T-helper 2 cell (primary cell): Measurements from ENCODE around the gene MED22.
A peak's percentile ranks its signal among the peaks of the same experiment; 100 is the strongest.
"Not testable (repeated sequence)": the region's sequence is repeated elsewhere in the genome, so short reads cannot be mapped to it uniquely, and the experiment has no call there.

Source experiments
- DNase-seq, 5 experiments: peaks; one replicate each; pipeline versions ENCODE4 v3.0.0 to v3.0.0-alpha.2; 2012 to 2022

MED22 gene

DNA sequence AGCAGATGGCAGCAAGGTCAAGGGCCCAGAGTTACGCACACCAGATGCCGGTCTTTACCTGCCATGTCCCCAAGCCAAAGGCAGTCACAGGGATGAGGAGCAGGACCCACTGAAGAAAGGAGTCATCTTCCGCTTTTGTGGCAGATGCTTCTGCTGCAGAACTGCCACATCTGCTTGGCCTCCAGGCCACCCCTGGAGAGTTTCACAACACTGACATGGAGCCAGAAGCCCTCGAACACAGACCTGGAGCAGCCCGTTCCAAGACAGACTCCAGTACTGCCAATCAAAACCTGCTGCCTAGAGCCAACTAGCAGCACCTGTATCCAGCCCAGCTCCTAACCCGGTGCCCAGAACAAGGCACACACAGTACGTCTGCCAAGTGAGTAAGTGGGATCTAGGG, 6.8 kb upstream of the MED22 start:
- DNase-seq, result no peak

DNA sequence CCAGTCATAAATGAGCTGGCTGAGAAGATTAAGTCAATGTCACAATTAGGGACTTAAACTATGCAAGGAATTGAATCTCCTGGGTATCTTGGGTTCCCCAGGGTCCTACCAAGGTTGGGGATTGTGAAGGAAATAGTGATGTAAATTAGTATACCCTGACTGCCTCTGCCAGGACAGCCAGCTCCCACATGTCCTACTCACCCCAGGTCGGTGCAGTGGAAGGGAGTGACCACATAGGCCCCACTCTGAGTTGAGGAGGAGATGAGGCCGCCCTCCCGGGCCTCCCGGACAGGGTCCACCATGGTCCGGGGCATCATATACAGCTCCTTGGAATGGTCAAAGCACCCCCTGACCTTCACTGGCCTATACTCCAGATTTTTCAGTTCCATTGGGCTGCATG, 5.6 kb upstream of the MED22 start:
- no peak for DNase-seq

GRCh38 chr9:133352635-133353340, 4.9 kb upstream of the MED22 start:
- DNase-seq, result no peak

- DNase-seq, result peak in 1 of 5 experiments; percentile 61
Observed at GRCh38 chr9:133351908-133352634, 4.1 kb upstream of the MED22 start.

DNA sequence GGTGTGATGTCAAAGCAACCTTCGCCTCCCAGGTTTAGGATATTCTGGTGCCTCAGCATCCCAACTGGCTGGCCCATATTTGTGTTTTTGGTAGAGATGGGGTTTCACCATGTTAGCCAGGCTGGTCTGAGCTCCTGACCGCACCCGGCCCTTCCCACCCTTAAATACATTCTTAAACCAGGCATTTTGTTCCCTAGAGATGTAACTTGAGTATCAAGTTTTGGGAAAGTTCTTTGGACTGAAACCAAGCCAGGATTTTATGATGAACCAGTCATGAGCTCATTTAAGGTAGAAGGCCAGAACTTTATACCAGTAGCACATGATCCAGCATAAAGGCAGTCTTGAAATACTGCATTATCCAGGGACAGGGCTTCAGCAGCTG, 3.6 kb upstream of the MED22 start:
- no peak for DNase-seq

DNA sequence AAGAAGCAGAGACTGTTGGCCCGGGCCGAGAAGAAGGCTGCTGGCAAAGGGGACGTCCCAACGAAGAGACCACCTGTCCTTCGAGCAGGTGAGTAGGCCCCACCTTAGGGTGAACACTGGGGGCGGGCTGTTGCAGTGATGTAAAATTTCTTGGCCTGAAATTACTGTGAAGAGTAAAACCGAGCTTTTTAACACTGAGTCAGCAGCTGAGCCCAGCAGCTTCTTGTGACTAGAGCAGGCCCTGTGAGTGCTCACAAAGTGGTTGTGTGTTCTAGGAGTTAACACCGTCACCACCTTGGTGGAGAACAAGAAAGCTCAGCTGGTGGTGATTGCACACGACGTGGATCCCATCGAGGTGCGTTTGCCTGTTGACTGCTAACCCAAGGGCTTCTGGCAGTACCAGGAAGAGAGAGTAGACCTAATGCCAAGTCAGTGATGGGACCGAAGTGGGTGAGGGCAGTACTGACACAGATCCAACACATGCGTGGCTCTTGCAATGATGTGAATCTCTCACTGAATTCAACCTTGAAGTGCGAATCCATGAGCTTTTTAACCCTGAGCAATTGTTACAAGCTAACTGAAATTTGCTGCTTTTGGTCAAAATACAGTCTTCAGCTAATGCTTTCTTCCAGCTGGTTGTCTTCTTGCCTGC, 2.2 kb upstream of the MED22 start:
- DNase-seq, result no peak

- DNase-seq, result no peak
Observed at GRCh38 chr9:133348718-133349573, 1.0 kb upstream of the MED22 start.

DNA sequence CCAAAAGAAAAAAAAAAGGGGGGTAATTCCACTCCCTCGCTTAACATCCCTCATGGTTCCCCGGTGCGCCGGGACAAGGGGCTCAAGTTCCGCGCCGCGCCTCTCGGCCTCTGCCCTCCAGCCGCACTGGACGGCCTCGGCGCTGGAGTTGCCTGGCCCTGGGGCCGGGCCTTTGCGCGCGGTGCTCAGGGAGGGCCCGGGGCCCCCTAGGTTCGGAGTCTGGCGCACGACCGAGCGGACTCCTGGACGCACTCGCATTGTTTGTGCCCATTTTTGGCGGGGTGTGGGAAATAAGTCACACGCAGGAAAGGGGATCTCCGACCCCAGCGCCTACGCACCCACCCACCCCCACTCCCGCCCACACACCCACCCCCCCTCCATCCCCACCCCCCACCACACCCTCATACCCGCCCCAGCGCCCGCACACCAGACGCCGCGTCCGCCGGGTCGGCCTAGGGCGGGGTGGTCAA, 381 bp downstream of the MED22 start:
- DNase-seq, result peak in 3 of 5 experiments; percentile 32 to 59 (median 47)

DNA sequence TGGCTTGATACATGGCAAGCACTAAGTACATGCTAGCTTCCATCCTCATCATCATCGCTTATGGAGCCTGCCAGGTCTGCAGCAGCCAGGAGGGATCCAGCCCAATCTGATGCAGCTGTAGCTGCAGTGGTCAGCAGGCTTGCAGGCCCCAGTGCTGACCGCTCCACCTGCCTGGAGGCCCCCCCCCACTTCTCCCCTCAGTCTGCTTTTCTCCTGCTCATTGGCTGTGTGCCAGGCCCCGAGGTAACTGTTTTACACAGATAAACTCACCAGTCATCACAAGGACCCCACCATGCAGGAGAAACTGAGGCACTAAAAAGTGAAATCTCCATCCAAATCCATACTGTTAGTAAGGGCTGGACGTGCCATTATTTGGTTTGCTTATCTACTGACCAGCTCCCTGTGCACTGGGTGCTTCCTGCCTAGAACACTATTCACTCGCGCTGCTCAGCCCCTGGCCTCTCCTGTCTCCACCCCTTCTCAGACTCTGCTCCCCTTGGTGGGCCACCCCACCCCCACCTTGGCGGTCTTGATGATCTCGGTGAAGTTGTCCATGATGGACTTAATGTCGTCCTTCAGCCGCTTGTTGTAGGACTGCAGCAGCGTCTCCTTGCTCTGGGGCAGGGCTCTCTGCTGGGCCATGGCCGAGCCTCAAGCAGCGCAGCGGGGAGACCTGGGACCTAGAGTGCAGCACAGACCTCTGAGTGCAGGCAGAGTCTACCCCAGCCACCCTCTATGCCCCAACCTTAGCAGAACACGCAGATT, 1.7 kb downstream of the MED22 start:
- no peak for DNase-seq

- DNase-seq, result no peak
Observed at GRCh38 chr9:133345596-133345995, 2.3 kb downstream of the MED22 start.

DNA sequence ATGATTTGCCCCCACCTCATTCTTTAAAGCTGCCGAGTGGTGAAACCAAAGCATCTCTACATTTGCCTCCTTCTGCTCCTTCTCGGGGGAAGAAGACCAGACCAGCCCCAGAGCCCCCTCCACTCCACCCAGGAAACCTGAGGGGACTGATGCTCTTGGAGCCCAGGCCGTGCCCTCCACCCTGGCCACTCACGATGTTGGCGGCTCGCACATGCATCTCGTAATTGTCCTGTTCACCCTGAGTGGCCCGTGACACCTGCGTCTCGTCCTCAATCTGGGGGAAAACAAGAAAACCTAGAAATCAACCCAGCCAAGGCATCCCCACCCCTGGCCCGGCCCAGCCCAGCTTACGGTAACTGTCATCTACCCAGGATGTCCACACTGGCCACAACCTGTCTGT, 3.0 kb downstream of the MED22 start:
- DNase-seq, result no peak

DNA sequence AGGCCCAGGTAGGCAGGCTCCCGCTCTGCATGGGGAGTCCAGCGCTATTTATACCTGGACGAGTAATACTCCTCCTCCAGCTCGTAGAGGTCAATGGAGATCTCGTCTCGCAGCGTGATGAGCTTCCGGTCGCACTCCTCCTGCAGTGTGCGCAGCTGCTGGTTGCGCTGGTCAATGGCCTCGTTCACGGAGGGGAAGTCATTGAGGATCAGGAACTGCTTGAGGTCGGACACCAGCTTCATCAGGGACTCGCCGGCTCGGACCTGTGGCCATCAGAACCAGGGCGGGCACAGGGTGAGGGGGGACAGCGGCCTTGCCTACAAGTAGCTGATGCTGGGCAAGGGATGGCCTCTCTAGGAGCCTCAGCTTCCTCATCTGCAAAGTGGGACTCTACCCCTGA, 3.9 kb downstream of the MED22 start:
- no peak for DNase-seq

GRCh38 chr9:133342570-133342969, 5.4 kb downstream of the MED22 start:
- no peak for DNase-seq

DNA sequence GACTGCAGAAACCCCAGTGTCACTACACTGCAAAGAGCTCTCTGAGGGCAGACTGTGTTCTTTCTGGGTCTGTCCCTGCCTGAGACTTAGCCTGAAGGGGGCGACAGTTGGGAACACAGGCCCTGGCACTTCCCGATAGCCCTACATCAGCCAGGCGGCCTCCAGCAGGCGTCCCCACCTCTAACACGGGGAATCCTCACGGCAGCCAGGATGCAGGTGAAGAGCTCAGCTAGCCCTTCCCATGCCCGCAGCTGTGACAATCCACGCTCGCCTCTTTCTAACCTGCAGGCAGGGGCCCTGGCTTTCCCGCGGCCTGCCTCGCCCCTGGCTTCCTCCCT, 5.9 kb downstream of the MED22 start:
- no peak for DNase-seq

DNA sequence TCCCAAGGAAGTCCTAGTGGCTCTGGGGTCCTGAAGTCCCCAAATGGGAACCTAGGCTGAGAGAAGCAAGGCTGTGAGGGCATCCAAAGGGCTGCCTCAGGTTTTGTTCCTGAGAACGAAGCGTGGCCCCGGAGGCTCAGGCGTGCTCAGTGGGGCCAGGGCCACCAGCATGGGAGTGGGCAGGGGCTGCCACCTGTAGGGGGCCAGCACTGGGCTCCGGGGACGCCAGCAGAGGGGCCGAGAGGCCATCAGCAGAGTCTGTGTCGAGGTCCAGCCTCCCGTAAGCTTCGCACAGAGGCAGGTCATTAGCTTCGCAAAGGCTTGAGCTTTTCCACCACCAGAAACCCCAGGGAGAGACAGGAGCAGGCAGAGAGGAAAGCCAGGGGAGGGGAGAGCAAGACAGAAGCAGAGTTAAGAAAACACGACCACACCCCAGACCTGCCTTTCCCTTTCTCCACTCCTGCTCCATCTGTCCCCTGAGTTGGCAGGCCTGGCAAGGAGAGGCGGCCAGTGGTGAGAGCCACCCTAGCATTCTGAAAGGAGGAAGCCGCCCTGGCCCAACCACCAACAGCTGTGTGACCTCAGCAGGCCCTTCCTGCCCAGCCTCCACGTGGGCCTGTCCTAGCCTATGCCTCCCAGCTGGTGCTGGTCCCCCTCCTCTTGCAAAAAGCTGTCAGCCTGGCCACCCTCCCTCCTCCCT, 6.4 kb downstream of the MED22 start:
- DNase-seq, result no peak

DNA sequence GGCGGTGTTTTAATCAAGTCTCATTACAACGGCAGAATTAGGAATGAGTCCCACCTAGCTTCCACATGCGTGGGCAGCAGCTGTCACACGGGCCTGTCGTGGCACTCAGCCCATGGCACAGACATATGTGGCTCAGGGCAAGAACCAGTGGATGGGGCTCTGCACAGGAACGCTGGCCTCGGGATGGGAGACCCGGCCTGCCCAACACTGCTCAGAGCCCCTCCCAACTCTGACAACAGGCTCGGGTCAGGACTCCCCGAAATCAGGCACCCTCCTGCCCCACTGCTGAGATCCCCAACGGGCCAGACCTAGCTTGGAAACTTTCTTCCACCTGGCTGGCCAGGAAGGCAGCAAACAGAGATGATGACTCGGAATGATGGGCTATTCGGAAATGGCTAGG, 7.0 kb downstream of the MED22 start:
- DNase-seq, result no peak

DNA sequence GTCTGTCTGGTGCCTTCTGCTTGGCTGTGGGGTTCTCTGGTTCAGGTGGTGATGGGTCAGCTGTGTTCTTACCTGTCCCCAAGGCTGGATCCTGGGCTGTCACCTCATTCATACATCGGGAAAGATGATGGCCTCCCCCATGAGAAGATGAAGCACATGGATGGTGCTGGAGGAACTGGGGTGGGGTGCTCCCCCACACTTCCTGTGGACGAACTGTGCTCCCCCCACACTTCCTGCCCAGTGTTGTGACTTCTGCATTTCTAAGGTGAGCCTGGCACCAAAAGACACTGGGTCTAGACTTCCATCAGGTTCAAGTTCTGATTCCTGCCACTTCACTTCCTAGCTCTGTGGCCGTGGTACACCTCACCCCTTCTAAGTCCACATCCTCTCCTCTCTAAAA, 7.7 kb downstream of the MED22 start:
- DNase-seq, result no peak

DNA sequence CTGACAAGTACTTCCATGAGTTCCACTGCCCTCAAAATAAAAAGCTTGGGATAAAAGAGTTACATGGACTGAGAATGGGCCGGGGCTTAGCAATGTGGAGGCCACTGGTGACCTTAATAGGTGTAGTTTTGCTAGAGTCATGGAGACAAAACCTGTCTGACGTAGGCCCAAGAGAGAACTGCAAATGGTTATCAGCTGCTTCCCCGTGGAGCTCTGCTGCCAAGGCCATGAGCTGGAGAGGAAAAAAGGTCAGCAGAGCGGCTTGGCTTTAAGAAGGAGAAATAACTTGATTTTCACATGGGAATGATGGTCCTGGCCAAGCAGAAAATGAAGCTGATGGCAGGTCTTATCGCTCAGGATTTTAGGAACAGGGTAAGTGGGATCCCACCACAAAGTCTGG, 8.3 kb downstream of the MED22 start:
- no peak for DNase-seq

- DNase-seq, result peak; percentile 87 to 97 (median 91)
Observed at GRCh38 chr9:133335924-133336811, 11.8 kb downstream of the MED22 start, which contains the start of gene SURF6. TSS of gene SURF6 (minus strand) at chr9:133336188. CDS start at chr9:133336132, 56 bp downstream.

DNA sequence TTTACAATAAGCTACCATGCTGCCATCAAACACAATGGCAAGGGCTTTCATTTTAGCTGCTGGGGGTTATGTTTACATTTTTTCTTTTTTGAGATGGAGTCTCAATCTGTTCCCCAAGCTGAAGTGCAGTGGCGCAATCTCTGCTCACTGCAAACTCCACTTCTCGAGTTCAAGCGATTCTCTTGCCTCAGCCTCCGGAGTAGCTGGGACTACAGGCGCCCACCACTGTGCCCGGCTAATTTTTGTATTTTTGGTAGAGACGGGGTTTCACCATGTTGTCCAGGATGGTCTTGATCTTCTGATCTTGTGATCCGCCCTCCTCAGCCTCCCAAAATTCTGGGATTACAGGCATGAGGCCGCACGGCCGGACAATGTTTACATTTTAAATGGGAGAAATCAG, 13.0 kb downstream of the MED22 start:
- DNase-seq, result not testable (repeated sequence)
